GM19025 (cell line): ENCODE measurements around the gene MCRIP2.

Source experiments
- ATAC-seq: cut with Tn5 transposase; IDR thresholded peaks from one replicate; pipeline ENCODE4 v1.9.1; 2021; ENCODE audit warnings: mild to moderate bottlenecking, low read depth, moderate library complexity; ENCODE audit not compliant: unreplicated experiment

The MCRIP2 gene

GRCh38 chr16:693364-693763 is 51.7 kb downstream of the MCRIP2 start:
- ATAC-seq = no peak

GRCh38 chr16:693766-694165 is 52.1 kb downstream of the MCRIP2 start:
- ATAC-seq = no peak

GRCh38 chr16:694187-694862 is 52.7 kb downstream of the MCRIP2 start:
- ATAC-seq = no peak

- ATAC-seq = no peak
These were observed 53.3 kb downstream of the MCRIP2 start for GRCh38 chr16:694863-695354.

GRCh38 chr16:695355-696089 is 53.9 kb downstream of the MCRIP2 start:
- ATAC-seq = no peak
